ENCODE results near the gene MACROD2.

MACROD2 gene

DNA sequence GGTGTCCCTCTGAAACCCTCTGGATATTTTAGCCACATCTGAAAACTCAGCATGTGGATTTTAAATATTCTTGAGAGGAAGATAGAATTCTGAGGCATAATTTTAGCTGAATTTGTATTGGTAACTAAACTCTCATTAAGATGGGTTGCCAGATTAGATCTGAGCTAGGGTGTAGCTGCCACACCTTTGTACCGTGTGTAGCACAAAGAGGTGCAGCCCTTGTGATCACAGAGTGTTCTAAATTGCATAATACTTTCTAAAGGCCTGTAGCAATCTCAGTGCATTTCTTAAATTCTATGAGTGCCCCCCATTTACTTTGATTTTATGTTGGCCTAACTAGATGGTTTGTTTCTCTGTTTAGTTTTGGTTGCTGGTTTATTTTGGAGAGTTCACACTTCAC, 289.1 kb downstream of the MACROD2 start:
- no peak for DNase-seq (ENCODE audit: low read depth, low spot score)
- no peaks in the 10 kb centered on the region for H3K27me3 ChIP-seq (ENCODE audit: insufficient read depth, insufficient read length)
- no peaks in the 10 kb centered on the region for H3K36me3 ChIP-seq (ENCODE audit: insufficient read depth, insufficient read length, low read length)
- no peaks in the 10 kb centered on the region for H3K9me3 ChIP-seq (ENCODE audit: insufficient read depth, low read length)
- no peaks in the 10 kb centered on the region for H3K4me1 ChIP-seq (ENCODE audit: insufficient read depth, insufficient read length)
- no peak for TF ChIP-seq YY1 (IDR thresholded peaks at IDR 0.05; ENCODE audit: insufficient read depth, insufficient read length)
- no peak for TF ChIP-seq SUZ12 (IDR thresholded peaks at IDR 0.05; ENCODE audit: extremely low read depth, insufficient read depth, insufficient read length)
- TF ChIP-seq ZNF274 (IDR thresholded peaks at IDR 0.05; ENCODE audit: low read depth, low read length), result no peak
- no peak overlapping the region for H3K4me3 ChIP-seq (ENCODE audit: insufficient read length, low read depth)
- H3K9ac ChIP-seq (ENCODE audit: insufficient read length, low read depth), result no peak overlapping the region

DNA sequence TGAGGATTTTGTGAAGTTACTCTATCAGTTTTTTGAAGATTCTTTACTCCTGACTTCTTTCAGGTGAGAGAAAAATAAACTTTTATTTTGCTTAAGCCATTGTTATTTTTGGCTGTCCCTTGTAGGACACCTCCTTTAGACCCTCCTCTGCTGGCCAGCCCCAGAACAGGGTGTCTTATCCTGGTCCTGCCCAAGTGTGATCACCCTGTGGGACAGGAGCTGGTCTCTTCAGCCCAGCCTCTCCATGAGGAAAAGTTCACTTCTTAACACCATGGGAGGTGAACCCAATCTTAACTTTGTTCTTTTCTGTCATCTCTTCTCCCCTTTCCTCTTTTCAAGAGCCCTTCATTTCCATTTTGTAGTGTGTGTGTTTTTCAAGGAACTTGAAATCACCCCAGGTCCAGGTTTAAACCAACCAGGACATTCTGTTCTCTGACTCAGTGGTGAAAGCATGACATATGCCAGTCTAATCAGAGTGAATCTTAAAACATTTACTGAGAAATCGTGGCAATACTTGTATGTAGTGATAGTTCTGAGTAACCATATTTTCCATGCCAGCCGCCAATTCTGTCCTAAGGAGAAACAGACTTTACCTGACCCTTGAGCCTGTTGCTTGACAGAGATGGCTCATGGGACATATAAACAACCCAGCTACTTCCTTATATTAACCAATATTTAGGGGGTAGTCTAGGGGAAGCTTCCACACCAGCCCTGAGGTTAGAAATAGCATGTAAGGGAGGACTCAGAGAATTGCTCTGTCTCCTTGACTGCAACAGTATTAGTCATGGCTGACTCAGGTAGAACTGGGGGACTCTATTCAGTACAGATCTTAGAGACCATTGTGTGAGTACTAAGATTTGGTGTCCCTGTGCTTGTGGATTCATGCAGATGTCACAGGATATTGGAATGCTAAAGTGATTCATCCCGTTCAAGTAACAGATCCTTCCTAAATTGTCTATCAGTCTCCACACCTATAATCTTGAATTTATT, 293.3 kb downstream of the MACROD2 start:
- no peak for DNase-seq (ENCODE audit: low read depth, low spot score)
- Histone ChIP-seq H3K9me3 (ENCODE audit: insufficient read depth, low read length) (no peaks in the 10 kb centered on the region), H3K4me3 (ENCODE audit: insufficient read length, low read depth) (no peak overlapping the region), H3K36me3 (ENCODE audit: insufficient read depth, insufficient read length, low read length) (no peaks in the 10 kb centered on the region), H3K27me3 (ENCODE audit: insufficient read depth, insufficient read length) (no peaks in the 10 kb centered on the region), H3K9ac (ENCODE audit: insufficient read length, low read depth) (no peak overlapping the region), H3K4me1 (ENCODE audit: insufficient read depth, insufficient read length) (no peaks in the 10 kb centered on the region)
- no peak for TF ChIP-seq YY1 (IDR thresholded peaks at IDR 0.05; ENCODE audit: insufficient read depth, insufficient read length)
- TF ChIP-seq SUZ12 (IDR thresholded peaks at IDR 0.05; ENCODE audit: extremely low read depth, insufficient read depth, insufficient read length), result no peak
- no peak for TF ChIP-seq ZNF274 (IDR thresholded peaks at IDR 0.05; ENCODE audit: low read depth, low read length)

DNA sequence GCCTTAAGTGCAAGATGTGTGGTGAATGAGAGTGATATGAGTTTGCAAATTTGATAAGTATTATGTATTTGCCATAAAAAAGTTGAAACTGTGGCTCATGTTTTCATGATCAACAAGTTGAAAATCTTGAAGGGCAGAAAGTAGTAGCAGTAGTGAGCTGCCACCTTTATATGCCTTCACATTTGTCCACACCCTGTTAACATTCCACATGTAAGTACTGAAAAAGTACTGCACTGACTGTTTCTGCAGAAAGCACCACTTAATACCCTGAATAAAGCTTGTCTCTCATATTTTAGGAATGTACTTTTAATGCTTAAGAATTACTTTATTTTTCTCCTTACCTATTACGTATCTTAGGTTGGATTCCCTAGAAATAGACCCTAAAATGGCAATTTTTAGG, 296.2 kb downstream of the MACROD2 start:
- TF ChIP-seq ZNF274 (IDR thresholded peaks at IDR 0.05; ENCODE audit: low read depth, low read length) (no peak), SUZ12 (IDR thresholded peaks at IDR 0.05; ENCODE audit: extremely low read depth, insufficient read depth, insufficient read length) (no peak), YY1 (IDR thresholded peaks at IDR 0.05; ENCODE audit: insufficient read depth, insufficient read length) (no peak)
- Histone ChIP-seq H3K36me3 (ENCODE audit: insufficient read depth, insufficient read length, low read length) (no peaks in the 10 kb centered on the region), H3K9ac (ENCODE audit: insufficient read length, low read depth) (no peak overlapping the region), H3K9me3 (ENCODE audit: insufficient read depth, low read length) (no peaks in the 10 kb centered on the region), H3K27me3 (ENCODE audit: insufficient read depth, insufficient read length) (no peaks in the 10 kb centered on the region), H3K4me3 (ENCODE audit: insufficient read length, low read depth) (no peak overlapping the region), H3K4me1 (ENCODE audit: insufficient read depth, insufficient read length) (no peaks in the 10 kb centered on the region)
- DNase-seq (ENCODE audit: low read depth, low spot score), result no peak

DNA sequence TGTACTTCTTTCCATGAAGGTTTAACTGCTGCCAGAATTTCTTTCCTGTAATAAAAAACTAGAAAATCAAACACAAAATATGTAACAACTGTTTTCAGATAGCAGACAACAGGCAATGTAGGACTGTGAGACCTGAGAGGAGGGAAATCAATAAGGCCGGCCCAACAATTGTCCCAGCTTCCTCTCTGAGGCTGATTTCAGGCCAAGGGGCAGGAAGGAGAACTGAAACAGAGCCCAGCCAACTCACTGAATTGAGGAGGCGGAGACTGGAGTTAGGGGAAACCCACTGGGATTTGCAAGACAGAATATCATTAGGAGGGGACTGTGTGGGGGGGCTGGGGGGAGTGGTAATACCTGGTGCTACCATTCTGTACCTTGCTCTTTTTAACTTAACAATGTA, 299.9 kb downstream of the MACROD2 start:
- Histone ChIP-seq H3K4me1 (ENCODE audit: insufficient read depth, insufficient read length) (no peaks in the 10 kb centered on the region), H3K27me3 (ENCODE audit: insufficient read depth, insufficient read length) (no peaks in the 10 kb centered on the region), H3K9ac (ENCODE audit: insufficient read length, low read depth) (no peak overlapping the region), H3K36me3 (ENCODE audit: insufficient read depth, insufficient read length, low read length) (no peaks in the 10 kb centered on the region), H3K4me3 (ENCODE audit: insufficient read length, low read depth) (no peak overlapping the region), H3K9me3 (ENCODE audit: insufficient read depth, low read length) (no peaks in the 10 kb centered on the region)
- TF ChIP-seq ZNF274 (IDR thresholded peaks at IDR 0.05; ENCODE audit: low read depth, low read length) (no peak), YY1 (IDR thresholded peaks at IDR 0.05; ENCODE audit: insufficient read depth, insufficient read length) (no peak), SUZ12 (IDR thresholded peaks at IDR 0.05; ENCODE audit: extremely low read depth, insufficient read depth, insufficient read length) (no peak)
- DNase-seq (ENCODE audit: low read depth, low spot score), result no peak

DNA sequence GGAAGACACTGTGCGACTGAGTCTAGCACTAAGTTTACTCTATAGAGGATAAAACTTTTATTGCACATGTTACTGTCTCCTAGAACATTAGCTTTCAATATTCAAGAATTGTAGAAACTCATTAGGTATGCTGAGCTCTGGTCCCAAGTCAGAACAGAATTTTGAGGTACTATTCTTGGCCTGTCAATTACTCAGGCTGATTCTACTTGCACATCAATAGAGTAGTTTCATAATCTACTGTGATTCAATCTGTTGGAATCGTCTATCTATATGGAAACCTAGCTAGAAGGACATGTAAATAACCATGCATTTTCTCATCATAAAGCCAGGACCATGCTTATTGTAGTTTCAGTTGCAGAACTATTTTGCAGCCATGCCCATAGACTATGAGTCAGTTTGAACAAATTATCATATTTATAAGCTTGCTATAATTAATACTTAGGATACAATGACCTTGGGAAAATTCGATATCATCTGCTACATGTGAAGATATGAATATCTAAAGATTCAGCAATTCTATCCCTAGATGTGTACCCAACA, 300.5 kb downstream of the MACROD2 start:
- H3K36me3 ChIP-seq (ENCODE audit: insufficient read depth, insufficient read length, low read length), result no peaks in the 10 kb centered on the region
- no peak overlapping the region for H3K9ac ChIP-seq (ENCODE audit: insufficient read length, low read depth)
- no peaks in the 10 kb centered on the region for H3K9me3 ChIP-seq (ENCODE audit: insufficient read depth, low read length)
- no peak for DNase-seq (ENCODE audit: low read depth, low spot score)
- no peaks in the 10 kb centered on the region for H3K4me1 ChIP-seq (ENCODE audit: insufficient read depth, insufficient read length)
- no peak overlapping the region for H3K4me3 ChIP-seq (ENCODE audit: insufficient read length, low read depth)
- H3K27me3 ChIP-seq (ENCODE audit: insufficient read depth, insufficient read length), result no peaks in the 10 kb centered on the region
- TF ChIP-seq SUZ12 (IDR thresholded peaks at IDR 0.05; ENCODE audit: extremely low read depth, insufficient read depth, insufficient read length) (no peak), ZNF274 (IDR thresholded peaks at IDR 0.05; ENCODE audit: low read depth, low read length) (no peak), YY1 (IDR thresholded peaks at IDR 0.05; ENCODE audit: insufficient read depth, insufficient read length) (no peak)

DNA sequence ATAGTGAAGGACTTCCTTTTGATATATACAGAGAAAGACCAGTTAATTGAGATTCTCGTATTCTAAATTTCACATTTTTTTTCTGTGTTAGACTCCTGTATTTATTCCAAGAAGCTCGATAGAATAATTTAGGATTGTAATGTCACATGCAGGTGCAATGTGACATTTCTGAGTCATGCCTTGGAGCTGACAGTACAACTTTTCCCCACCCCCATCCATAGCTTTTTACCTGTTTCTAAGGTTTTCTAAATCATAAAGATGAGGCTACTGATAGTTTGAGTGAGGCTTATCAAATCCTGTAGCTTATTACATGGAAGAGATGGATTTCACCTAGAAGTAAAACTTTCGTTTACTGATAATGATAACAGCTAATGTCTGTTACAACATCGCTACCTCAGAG, 304.5 kb downstream of the MACROD2 start:
- no peaks in the 10 kb centered on the region for H3K36me3 ChIP-seq (ENCODE audit: insufficient read depth, insufficient read length, low read length)
- no peak for DNase-seq (ENCODE audit: low read depth, low spot score)
- TF ChIP-seq YY1 (IDR thresholded peaks at IDR 0.05; ENCODE audit: insufficient read depth, insufficient read length) (no peak), ZNF274 (IDR thresholded peaks at IDR 0.05; ENCODE audit: low read depth, low read length) (no peak)
- H3K4me3 ChIP-seq (ENCODE audit: insufficient read length, low read depth), result no peak overlapping the region
- H3K9ac ChIP-seq (ENCODE audit: insufficient read length, low read depth), result no peak overlapping the region
- no peaks in the 10 kb centered on the region for H3K27me3 ChIP-seq (ENCODE audit: insufficient read depth, insufficient read length)
- no peaks in the 10 kb centered on the region for H3K9me3 ChIP-seq (ENCODE audit: insufficient read depth, low read length)
- H3K4me1 ChIP-seq (ENCODE audit: insufficient read depth, insufficient read length), result no peaks in the 10 kb centered on the region

DNA sequence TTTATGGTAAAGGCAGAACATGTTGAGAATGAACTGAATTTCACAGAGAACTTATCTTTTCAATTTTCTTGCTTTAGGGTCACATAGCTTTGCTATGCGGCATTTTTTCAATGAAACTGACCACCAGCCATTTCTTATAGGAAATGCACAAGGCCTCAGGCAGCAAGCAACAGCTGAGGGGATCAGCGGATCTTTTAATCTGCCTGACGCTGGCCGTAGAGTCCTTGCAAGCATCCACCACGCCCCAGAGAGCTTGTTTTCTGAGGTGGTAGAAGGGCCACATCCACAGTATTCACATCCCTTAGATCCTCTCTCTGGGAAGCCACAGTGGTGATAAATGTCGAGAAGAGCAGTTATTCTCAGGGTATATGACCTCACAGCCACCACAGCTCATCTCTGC, 307.8 kb downstream of the MACROD2 start:
- DNase-seq (ENCODE audit: low read depth, low spot score), result no peak
- no peaks in the 10 kb centered on the region for H3K4me1 ChIP-seq (ENCODE audit: insufficient read depth, insufficient read length)
- no peak overlapping the region for H3K4me3 ChIP-seq (ENCODE audit: insufficient read length, low read depth)
- no peaks in the 10 kb centered on the region for H3K9me3 ChIP-seq (ENCODE audit: insufficient read depth, low read length)
- TF ChIP-seq YY1 (IDR thresholded peaks at IDR 0.05; ENCODE audit: insufficient read depth, insufficient read length) (no peak), SUZ12 (IDR thresholded peaks at IDR 0.05; ENCODE audit: extremely low read depth, insufficient read depth, insufficient read length) (no peak), ZNF274 (IDR thresholded peaks at IDR 0.05; ENCODE audit: low read depth, low read length) (no peak)
- no peaks in the 10 kb centered on the region for H3K36me3 ChIP-seq (ENCODE audit: insufficient read depth, insufficient read length, low read length)
- H3K27me3 ChIP-seq (ENCODE audit: insufficient read depth, insufficient read length), result no peaks in the 10 kb centered on the region
- H3K9ac ChIP-seq (ENCODE audit: insufficient read length, low read depth), result no peak overlapping the region
